Right lung (tissue), 10 donors: Measurements from ENCODE around the gene FOXD4L3. TPM values are rescaled to one million over a fixed set of nuclear protein-coding genes. Genes with fewer than 3 reads are reported as not detected.
"Not testable (repeated sequence)": the region's sequence is repeated elsewhere in the genome, so short reads cannot be mapped to it uniquely, and the experiment has no call there.

ENCODE experiments used
- DNase-seq, 2 donors: peaks; one replicate each; pipeline ENCODE4 v3.0.0-alpha.2; 2013
- long read RNA-seq, 8 donors: transcript quantifications; one replicate each; lab custom pipeline, GENCODE V29; 2026
- polyA plus RNA-seq, 5 donors: library from polyadenylated mRNA; unstranded; fragments of 120-200 nt; gene quantifications; one replicate each; pipeline versions ENCODE4 v1.2.1 to v1.2.3, GENCODE V29; 2013; ENCODE audit warnings: inconsistent platforms in 1 of 5, low replicate concordance in 1 of 5; ENCODE audit not compliant: insufficient read length in 5 of 5, insufficient read depth in 1 of 5

The FOXD4L3 gene
- polyA plus RNA-seq = under 1 TPM in 1 of 5 donors, not detected in 4; 0.28 TPM
- long read RNA-seq, donor 1 = 0 reads
- long read RNA-seq, donor 2 = 0 reads
- long read RNA-seq, donor 3 = 0 reads
- long read RNA-seq, donor 4 = 0 reads
- long read RNA-seq, donor 5 = 0 reads
- long read RNA-seq, donor 6 = 0 reads
- long read RNA-seq, donor 7 = 0 reads
- long read RNA-seq, donor 8 = 0 reads

DNA sequence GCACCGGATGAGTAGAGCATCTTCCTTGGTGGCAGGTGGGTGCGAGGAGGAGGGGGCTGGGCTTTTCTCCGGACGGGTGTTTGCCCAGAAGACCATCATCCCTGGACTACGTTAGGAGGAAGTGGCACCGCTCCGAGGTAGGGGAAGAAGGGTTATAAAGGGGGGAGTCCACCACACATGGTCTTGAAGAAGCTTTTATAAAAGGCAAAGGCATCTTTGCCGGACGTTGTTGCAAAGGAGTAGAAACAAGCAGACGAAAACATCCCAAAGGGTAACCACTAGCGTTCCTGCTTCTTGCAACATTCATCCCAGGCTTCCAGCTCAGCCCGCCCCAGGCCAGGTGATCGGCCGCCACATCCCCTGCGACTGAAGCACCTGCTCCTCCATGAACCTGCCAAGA lies at the start of gene FOXD4L3:
TSS of gene FOXD4L3 (plus strand) at position 301 of the 400 bp plus-strand sequence. CDS start at position 386, 85 bp downstream.
- DNase-seq = not testable (repeated sequence)

- not testable (repeated sequence) for DNase-seq
Measured at GRCh38 chr9:68281041-68281440, 21.6 kb upstream of the FOXD4L3 start.

- not testable (repeated sequence) for DNase-seq
Measured at GRCh38 chr9:68303771-68304170, 1.1 kb downstream of the FOXD4L3 start.

GRCh38 chr9:68304212-68304611 lies 1.5 kb downstream of the FOXD4L3 start:
- not testable (repeated sequence) for DNase-seq

DNA sequence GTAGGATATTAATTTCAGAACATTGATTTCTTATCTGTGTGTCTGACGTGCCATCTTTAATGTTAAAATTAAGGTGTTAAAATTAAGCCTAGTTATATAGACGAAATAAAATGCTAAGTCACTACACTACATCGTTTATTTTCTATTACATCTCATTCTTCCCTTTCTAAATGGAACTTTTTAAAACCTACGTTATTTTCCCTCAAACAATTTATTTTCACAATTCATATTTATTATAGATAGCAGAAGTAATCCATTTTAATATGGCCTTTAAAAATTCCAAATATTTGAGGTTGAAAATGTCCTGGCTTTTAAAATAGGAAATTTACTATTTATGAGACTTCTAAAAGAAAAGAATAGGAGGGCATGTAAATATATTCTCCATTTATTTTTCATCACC lies 2.1 kb downstream of the FOXD4L3 start:
- not testable (repeated sequence) for DNase-seq

GRCh38 chr9:68305680-68306285 lies 3.1 kb downstream of the FOXD4L3 start:
- not testable (repeated sequence) for DNase-seq

DNA sequence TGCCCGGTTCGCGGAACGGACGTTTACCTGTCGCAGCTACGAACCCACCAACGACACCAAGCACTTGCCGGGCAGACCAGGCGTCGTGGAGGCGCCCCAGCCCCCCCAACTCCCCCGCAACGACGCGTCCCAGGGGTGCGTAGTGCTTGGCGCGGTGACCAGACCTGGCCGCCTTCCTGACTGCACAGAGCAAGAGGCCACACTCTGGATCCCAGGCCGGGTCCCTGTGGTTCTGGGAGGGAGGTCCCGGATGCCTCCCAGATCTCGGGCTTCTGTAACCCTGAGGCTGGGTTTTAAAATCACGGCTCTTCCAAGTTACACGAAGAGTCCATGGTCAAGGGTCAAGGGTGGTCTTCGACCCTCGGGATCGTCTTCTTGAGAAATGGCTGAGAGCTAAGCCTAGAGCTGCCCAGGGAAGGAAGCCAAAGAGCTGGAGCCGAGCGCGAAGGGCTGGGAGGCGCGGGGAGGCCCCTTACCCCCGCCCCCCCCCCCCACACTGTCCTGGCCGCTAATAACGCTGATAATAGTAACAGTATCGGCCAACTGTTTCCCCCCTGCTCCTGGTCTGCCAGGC lies 3.8 kb downstream of the FOXD4L3 start:
- DNase-seq = not testable (repeated sequence)

DNA sequence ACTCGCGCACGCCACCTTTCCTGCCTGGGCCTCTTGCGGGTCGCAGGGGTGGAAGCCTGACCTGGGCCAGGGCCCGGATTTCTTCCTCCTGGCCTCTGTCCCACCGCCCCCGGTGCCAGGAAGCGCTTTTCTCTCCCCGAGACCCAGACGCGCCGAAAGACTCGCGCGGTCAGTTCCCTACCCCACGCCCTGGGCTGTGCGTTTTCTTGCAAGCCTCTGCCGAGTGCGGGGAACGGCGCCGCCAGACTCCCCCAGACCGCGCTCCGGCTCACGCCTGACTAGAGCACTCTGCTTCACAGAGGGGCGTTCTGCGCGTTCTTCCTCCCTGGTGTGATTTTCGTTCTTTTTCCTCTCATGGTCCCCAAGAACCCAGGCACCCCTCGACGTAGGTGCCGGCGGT lies 4.5 kb downstream of the FOXD4L3 start:
- DNase-seq = not testable (repeated sequence)

DNA sequence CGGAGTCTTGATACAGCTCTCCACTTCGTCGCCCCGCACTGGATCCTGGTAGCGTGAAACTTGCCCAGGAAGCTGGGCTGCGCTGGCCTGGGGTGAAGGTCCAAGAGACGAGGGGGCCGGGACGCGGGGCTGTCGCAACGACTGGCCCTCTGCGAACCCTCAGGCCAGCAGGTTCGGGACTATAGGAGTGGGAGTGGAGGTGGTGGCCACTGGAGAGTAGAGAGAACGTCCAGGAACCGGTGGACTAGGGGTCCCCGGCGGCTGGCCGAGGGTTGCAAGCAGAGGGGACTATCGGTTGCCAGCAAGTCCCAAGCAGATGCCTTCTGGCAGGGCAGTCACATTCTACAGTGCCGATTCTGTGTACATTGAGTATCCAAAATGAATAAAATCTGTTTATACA lies 5.0 kb downstream of the FOXD4L3 start:
- DNase-seq = not testable (repeated sequence)

DNA sequence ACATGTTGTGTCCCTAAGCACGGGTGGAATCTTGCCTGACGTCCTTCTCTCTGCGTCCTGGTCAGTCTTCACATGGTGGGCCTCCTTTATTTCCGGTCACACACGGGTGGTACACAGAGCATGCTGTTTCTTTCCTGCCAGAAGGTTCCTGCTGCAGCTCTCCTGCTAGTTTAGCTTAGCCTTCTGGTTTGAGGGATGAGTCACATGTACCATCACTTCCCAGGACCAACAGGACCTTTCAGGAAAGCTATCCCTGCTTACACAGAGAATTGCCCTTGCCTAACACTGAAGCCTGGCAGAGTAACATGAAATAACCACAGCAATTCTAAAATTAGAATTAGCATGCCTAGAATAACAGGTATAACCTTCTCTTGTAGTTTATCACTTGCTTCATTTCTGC lies 8.5 kb downstream of the FOXD4L3 start:
- not testable (repeated sequence) for DNase-seq

DNA sequence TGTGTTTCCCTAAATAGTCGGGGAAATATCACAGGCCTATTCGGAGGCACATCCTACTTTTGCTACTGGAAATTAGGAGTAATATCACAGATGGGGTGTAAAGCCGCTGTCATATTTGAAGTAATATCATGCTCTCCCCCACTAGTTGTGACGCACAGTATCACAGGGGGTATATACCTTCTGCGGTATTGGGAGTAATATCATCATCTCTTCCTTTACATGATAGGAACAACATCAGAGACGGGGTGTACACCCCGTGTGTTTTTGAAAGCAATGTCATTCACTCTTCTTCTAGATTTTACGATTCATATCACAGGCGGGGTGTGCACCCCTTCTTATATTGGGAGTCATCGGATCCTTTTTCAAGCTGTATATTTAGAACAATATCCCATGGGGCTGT lies 15.5 kb downstream of the FOXD4L3 start:
- DNase-seq = not testable (repeated sequence)

- not testable (repeated sequence) for DNase-seq
Measured at GRCh38 chr9:68323749-68324148, 21.1 kb downstream of the FOXD4L3 start.

DNA sequence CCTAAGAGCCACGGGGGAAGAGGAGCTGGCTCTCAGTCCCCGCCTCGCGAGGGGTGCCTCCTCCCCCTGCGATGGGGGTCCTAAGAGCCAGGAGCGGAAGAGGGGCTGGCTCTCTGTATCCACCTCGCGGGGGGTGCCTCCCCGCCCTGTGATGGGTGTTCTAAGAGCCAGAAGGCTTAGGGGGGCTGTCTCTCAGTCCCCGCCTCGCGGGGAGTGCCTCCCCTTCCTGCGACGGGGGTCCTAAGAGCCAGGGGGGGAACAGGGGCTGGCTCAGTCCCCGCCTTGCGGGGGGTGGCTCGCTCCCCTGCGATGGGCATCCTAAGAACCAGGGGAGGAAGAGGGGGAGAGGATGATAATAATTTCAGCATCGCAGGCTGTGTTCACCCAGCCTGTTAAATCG lies 21.9 kb downstream of the FOXD4L3 start:
- not testable (repeated sequence) for DNase-seq

DNA sequence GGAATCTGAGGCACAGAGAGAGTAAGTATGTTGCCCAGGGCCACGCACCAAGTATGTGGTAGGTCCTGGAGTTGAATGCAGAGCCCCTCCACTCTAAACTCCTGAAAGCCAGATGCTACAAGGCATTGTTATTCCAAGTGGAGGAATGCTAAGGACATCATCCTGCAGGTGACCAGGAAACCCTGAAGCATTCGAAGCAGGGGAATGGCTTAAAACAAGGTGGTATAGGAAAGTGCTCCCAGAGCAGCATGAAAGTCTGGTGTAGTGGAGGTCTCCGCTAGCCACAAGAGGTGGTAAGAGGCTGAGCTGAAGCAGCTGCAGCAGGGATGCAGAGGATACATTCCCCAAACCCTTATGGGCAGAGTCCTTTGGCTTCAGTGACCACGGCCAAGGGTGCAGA lies 26.4 kb downstream of the FOXD4L3 start:
- not testable (repeated sequence) for DNase-seq

- not testable (repeated sequence) for DNase-seq
Measured at GRCh38 chr9:68330531-68331173, 28.0 kb downstream of the FOXD4L3 start.

DNA sequence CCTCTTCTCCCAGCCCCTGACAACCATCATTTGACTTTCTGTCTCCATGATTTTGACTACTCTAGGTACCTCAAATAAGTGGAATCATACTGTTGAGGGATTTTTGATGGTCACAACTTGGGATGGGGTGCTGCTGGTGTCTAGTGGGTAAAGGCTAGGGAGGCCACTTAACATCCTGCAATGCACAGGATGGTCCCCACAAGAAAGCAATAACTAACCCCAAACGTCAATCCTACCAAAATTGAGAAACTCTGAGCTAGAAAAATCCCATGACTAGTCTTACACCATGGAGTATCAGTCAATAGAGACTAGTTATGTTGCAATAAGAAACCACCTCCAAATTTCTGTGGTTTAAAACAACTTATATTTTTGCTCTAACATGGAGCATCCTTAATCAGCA lies 29.5 kb downstream of the FOXD4L3 start:
- not testable (repeated sequence) for DNase-seq

DNA sequence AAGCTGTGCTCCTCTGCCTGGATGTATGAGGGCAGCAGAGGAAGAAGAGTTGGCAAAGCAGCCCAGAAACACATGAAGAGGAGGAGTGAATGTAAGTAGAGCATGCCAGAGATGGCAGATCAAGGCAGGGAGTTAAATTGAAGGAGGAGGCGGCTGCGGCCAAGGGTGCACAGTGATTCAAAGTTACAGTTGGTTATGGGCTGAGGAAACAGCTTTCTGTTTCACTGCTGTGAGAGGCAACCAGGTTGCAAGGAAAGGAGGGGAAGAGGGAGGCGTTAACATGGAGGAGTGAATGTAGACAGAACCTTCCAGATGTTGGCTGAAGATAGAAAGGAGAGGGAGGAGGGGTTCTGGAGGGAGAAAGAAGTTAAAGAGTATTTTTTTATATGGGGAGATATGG lies 33.3 kb downstream of the FOXD4L3 start:
- DNase-seq = not testable (repeated sequence)

- DNase-seq = not testable (repeated sequence)
Measured at GRCh38 chr9:68336639-68337339, 34.1 kb downstream of the FOXD4L3 start.

DNA sequence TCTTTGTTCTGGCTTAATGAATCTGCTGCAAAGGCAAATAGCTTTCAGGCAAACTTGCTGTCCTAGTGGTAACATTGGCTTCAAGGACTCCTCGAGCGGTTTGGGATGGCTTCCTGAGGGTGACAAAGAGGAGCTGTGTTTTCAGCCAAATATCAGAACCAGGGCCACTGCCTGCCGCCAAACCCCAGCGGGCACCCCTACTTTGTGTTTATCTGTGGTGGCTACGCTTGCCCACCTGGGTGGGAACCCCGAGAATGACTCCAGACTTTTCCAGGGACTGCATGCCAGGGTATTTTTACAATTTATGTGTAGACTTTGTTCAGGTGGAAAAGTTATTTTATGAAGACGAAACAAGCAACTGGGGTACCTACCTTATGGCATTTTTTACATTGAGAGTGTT lies 35.3 kb downstream of the FOXD4L3 start:
- DNase-seq = not testable (repeated sequence)

DNA sequence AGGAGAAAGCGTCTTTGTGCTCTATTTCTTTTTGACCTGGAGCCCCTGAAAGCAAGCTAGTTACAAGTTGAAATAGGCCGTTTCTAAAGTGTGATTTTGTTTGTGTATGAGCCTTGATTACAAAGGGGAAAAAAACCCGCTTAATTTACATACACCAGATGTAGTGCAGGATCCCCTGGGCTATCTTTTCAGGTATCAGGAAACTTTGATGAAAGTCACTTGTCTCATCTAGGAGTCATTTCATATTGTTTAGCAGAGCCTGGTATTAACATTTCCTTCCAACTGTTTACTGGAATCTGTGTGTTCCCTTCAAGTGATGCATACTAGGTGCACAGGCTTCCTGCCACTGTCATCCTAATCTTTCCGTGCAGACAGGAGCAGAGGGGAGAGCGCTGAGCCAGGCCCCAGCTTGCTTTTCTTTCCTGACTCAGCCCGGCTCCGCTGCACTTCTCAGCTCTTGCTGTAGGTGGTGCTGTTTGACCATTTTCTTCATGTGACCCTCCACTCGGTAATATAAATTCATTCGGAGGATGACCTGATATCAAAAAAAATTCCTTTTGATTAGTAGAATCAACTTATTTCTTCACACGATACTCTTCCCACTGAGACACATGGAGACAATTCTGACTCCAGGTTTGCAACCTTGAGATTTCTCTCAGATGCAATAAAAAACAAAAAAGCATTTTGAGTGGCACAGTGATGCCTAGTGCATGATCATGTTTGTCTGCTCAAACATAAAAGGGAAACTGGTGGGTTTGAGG lies 39.8 kb downstream of the FOXD4L3 start:
- DNase-seq = not testable (repeated sequence)

- not testable (repeated sequence) for DNase-seq
Measured at GRCh38 chr9:68343242-68343641, 40.6 kb downstream of the FOXD4L3 start.
